Choroid plexus epithelial cell (primary cell): ENCODE data around the gene SSUH2.
A peak's percentile ranks its signal among the peaks of the same experiment; 100 is the strongest.

Experiments
- DNase-seq: peaks from one replicate; pipeline ENCODE4 v3.0.0-alpha.2; 2010; ENCODE audit warnings: low read depth
- H3K4me3 ChIP-seq: 2 replicates; pipeline ENCODE4 v1.5.1; 2011; ENCODE audit warnings: low read depth, mild to moderate bottlenecking, control low read depth, low read length, moderate library complexity
- CTCF ChIP-seq: conservative IDR thresholded peaks from 2 replicates; pipeline ENCODE4 v1.5.1; 2011; ENCODE audit warnings: low read depth, mild to moderate bottlenecking, control low read depth, inconsistent platforms, low read length, moderate library complexity

The SSUH2 gene

GRCh38 chr3:8618950-8619349 is 25.6 kb downstream of the SSUH2 start:
- no peak for TF ChIP-seq CTCF
- H3K4me3 ChIP-seq, result no peak overlapping the region
- DNase-seq, result no peak

- H3K4me3 ChIP-seq, result no peak overlapping the region
- no peak for TF ChIP-seq CTCF
- no peak for DNase-seq
Measured at GRCh38 chr3:8617921-8618320, 26.7 kb downstream of the SSUH2 start.

- DNase-seq, result no peak
- no peak for TF ChIP-seq CTCF
- no peak overlapping the region for H3K4me3 ChIP-seq
Measured at GRCh38 chr3:8610951-8611350, 33.6 kb downstream of the SSUH2 start.

- DNase-seq, result no peak
- H3K4me3 ChIP-seq, result no peak overlapping the region
- no peak for TF ChIP-seq CTCF
Measured at GRCh38 chr3:8608791-8609467, 35.7 kb downstream of the SSUH2 start.

GRCh38 chr3:8608041-8608790 is 36.4 kb downstream of the SSUH2 start:
- TF ChIP-seq CTCF, result no peak
- H3K4me3 ChIP-seq, result no peak overlapping the region
- no peak for DNase-seq

GRCh38 chr3:8607234-8608040 is 37.2 kb downstream of the SSUH2 start:
- TF ChIP-seq CTCF, result peak; percentile 87
- DNase-seq, result peak; percentile 93

More at GRCh38 chr3:8607234-8608040, 37.2 kb downstream of the SSUH2 start:
- no peak overlapping the region for H3K4me3 ChIP-seq
